COLO829 (cell line): ENCODE results near the gene PLA2G4C.
"Not testable (repeated sequence)": the region's sequence is repeated elsewhere in the genome, so short reads cannot be mapped to it uniquely, and the experiment has no call there.

ENCODE experiments used
- DNase-seq: peaks from one replicate; pipeline ENCODE4 v3.0.0; 2012; ENCODE audit warnings: low spot score

PLA2G4C gene

GRCh38 chr19:48111280-48111679, 663 bp upstream of the PLA2G4C start:
- no peak for DNase-seq

GRCh38 chr19:48108997-48109782, 1.4 kb downstream of the PLA2G4C start:
- DNase-seq: no peak

- no peak for DNase-seq
These were observed 6.7 kb downstream of the PLA2G4C start for GRCh38 chr19:48103922-48104321.

- peak; percentile 53 for DNase-seq
These were observed 7.5 kb downstream of the PLA2G4C start for GRCh38 chr19:48102870-48103751.

GRCh38 chr19:48095612-48096175, 14.9 kb downstream of the PLA2G4C start:
- no peak for DNase-seq

- no peak for DNase-seq
These were observed 15.8 kb downstream of the PLA2G4C start for GRCh38 chr19:48094855-48095203.

- no peak for DNase-seq
These were observed 16.3 kb downstream of the PLA2G4C start for GRCh38 chr19:48094129-48094854.

- DNase-seq: peak; percentile 60
These were observed 19.4 kb downstream of the PLA2G4C start for GRCh38 chr19:48091111-48091718.

GRCh38 chr19:48090281-48090802, 20.3 kb downstream of the PLA2G4C start:
- peak; percentile 59 for DNase-seq

GRCh38 chr19:48088991-48089390, 21.6 kb downstream of the PLA2G4C start:
- not testable (repeated sequence) for DNase-seq

- DNase-seq: no peak
These were observed 24.4 kb downstream of the PLA2G4C start for GRCh38 chr19:48085904-48086864.

GRCh38 chr19:48085076-48085475, 25.5 kb downstream of the PLA2G4C start:
- DNase-seq: no peak

GRCh38 chr19:48081106-48081505, 29.5 kb downstream of the PLA2G4C start:
- no peak for DNase-seq

- not testable (repeated sequence) for DNase-seq
These were observed 40.3 kb downstream of the PLA2G4C start for GRCh38 chr19:48070177-48070769.

GRCh38 chr19:48069435-48069834, 41.2 kb downstream of the PLA2G4C start:
- no peak for DNase-seq

- DNase-seq: no peak
These were observed 46.1 kb downstream of the PLA2G4C start for GRCh38 chr19:48064509-48064908.

GRCh38 chr19:48061401-48062344, 48.9 kb downstream of the PLA2G4C start:
- DNase-seq: no peak

GRCh38 chr19:48060381-48060780, 50.2 kb downstream of the PLA2G4C start:
- no peak for DNase-seq

- no peak for DNase-seq
These were observed 51.3 kb downstream of the PLA2G4C start for GRCh38 chr19:48059331-48059730.
